ENCODE results near the gene RUNX1.

Gene RUNX1

GRCh38 chr21:34992736-34993398 is 56.2 kb downstream of the RUNX1 start:
- no peak for DNase-seq (ENCODE audit: low spot score)

GRCh38 chr21:34992180-34992579 is 56.9 kb downstream of the RUNX1 start:
- DNase-seq (ENCODE audit: low spot score), result no peak

GRCh38 chr21:34991366-34991957 is 57.6 kb downstream of the RUNX1 start:
- no peak for DNase-seq (ENCODE audit: low spot score)

- no peak for DNase-seq (ENCODE audit: low spot score)
These were observed 58.3 kb downstream of the RUNX1 start for GRCh38 chr21:34990842-34991241.

- peak; percentile 32 for DNase-seq (ENCODE audit: low spot score)
These were observed 59.6 kb downstream of the RUNX1 start for GRCh38 chr21:34989337-34990151.

GRCh38 chr21:34988625-34989024 is 60.5 kb downstream of the RUNX1 start:
- no peak for DNase-seq (ENCODE audit: low spot score)

- no peak for DNase-seq (ENCODE audit: low spot score)
These were observed 61.0 kb downstream of the RUNX1 start for GRCh38 chr21:34988139-34988538.

GRCh38 chr21:34987501-34988072 is 61.5 kb downstream of the RUNX1 start:
- no peak for DNase-seq (ENCODE audit: low spot score)

GRCh38 chr21:34986561-34987500 is 62.3 kb downstream of the RUNX1 start:
- peak; percentile 86 for DNase-seq (ENCODE audit: low spot score)

- no peak for DNase-seq (ENCODE audit: low spot score)
These were observed 64.6 kb downstream of the RUNX1 start for GRCh38 chr21:34984356-34985058.

- peak; percentile 71 for DNase-seq (ENCODE audit: low spot score)
These were observed 65.4 kb downstream of the RUNX1 start for GRCh38 chr21:34983680-34984086.

GRCh38 chr21:34981791-34982190 is 67.3 kb downstream of the RUNX1 start:
- no peak for DNase-seq (ENCODE audit: low spot score)

GRCh38 chr21:34980423-34981115 is 68.5 kb downstream of the RUNX1 start:
- no peak for DNase-seq (ENCODE audit: low spot score)

- no peak for DNase-seq (ENCODE audit: low spot score)
These were observed 69.7 kb downstream of the RUNX1 start for GRCh38 chr21:34979383-34979782.

- no peak for DNase-seq (ENCODE audit: low spot score)
These were observed 71.8 kb downstream of the RUNX1 start for GRCh38 chr21:34977333-34977732.

- DNase-seq (ENCODE audit: low spot score), result peak; percentile 52
These were observed 74.7 kb downstream of the RUNX1 start for GRCh38 chr21:34974162-34974981.

- no peak for DNase-seq (ENCODE audit: low spot score)
These were observed 75.4 kb downstream of the RUNX1 start for GRCh38 chr21:34973685-34974084.

- DNase-seq (ENCODE audit: low spot score), result no peak
These were observed 77.4 kb downstream of the RUNX1 start for GRCh38 chr21:34971656-34972055.

- no peak for DNase-seq (ENCODE audit: low spot score)
These were observed 78.5 kb downstream of the RUNX1 start for GRCh38 chr21:34970566-34970965.

GRCh38 chr21:34970167-34970500 is 79.0 kb downstream of the RUNX1 start:
- DNase-seq (ENCODE audit: low spot score), result no peak
